Trophoblast cell (in vitro differentiated cells and primary cell): Measurements from ENCODE around the gene RIOK1.

Experiments
- DNase-seq, 2 donors: peaks; one replicate each; pipeline ENCODE4 v3.0.0-alpha.2; 2016
- H2AFZ ChIP-seq: 2 replicates; pipeline ENCODE4 v1.6.1; 2013; ENCODE audit warnings: low read length, moderate library complexity, mild to moderate bottlenecking; ENCODE audit not compliant: insufficient read depth, poor library complexity
- H2AK5ac ChIP-seq: 2 replicates; pipeline ENCODE4 v1.6.1; 2013; ENCODE audit warnings: mild to moderate bottlenecking, low read length
- H2BK120ac ChIP-seq: 2 replicates; pipeline ENCODE4 v1.6.1; 2013; ENCODE audit warnings: low read length, mild to moderate bottlenecking, moderate library complexity; ENCODE audit not compliant: insufficient read depth, poor library complexity
- H2BK12ac ChIP-seq: 2 replicates; pipeline ENCODE4 v1.6.1; 2013; ENCODE audit warnings: mild to moderate bottlenecking, low read length, moderate library complexity
- H2BK5ac ChIP-seq: 2 replicates; pipeline ENCODE4 v1.6.1; 2013; ENCODE audit warnings: low read length, low read depth, moderate library complexity, mild to moderate bottlenecking; ENCODE audit not compliant: poor library complexity
- H3K14ac ChIP-seq: 2 replicates; pipeline ENCODE4 v1.6.1; 2013; ENCODE audit warnings: mild to moderate bottlenecking, low read length
- H3K18ac ChIP-seq: 2 replicates; pipeline ENCODE4 v1.6.1; 2013; ENCODE audit warnings: mild to moderate bottlenecking, low read length
- H3K23ac ChIP-seq: 2 replicates; pipeline ENCODE4 v1.6.1; 2013; ENCODE audit warnings: low read length
- H3K27ac ChIP-seq: 2 replicates; pipeline ENCODE4 v1.5.1; 2013; ENCODE audit warnings: low read depth, mild to moderate bottlenecking, inconsistent platforms, low read length, moderate library complexity
- H3K27me3 ChIP-seq: 2 replicates; pipeline ENCODE4 v1.6.1; 2013; ENCODE audit warnings: inconsistent platforms, mild to moderate bottlenecking, low read length, moderate library complexity; ENCODE audit not compliant: insufficient read depth
- H3K36me3 ChIP-seq, 2 experiments: 1 replicate in 1 of 2; 2 replicates in 1 of 2; pipeline ENCODE4 v1.6.1; 2013; ENCODE audit warnings: low read length in 2 of 2, mild to moderate bottlenecking in 2 of 2, moderate library complexity in 1 of 2; ENCODE audit not compliant: insufficient read depth in 2 of 2, control insufficient read depth in 1 of 2
- H3K4ac ChIP-seq: 2 replicates; pipeline ENCODE4 v1.6.1; 2013; ENCODE audit warnings: low read depth, mild to moderate bottlenecking, low read length, moderate library complexity
- H3K4me1 ChIP-seq, 2 experiments: 1 replicate in 1 of 2; 2 replicates in 1 of 2; pipeline ENCODE4 v1.6.1; 2013; ENCODE audit warnings: low read length in 2 of 2, mild to moderate bottlenecking in 2 of 2, moderate library complexity in 1 of 2; ENCODE audit not compliant: insufficient read depth in 2 of 2, control insufficient read depth in 1 of 2
- H3K4me2 ChIP-seq: 2 replicates; pipeline ENCODE4 v1.6.1; 2013; ENCODE audit warnings: inconsistent platforms, mild to moderate bottlenecking, low read length, moderate library complexity
- H3K4me3 ChIP-seq: 2 replicates; pipeline ENCODE4 v1.5.1; 2013; ENCODE audit warnings: mild to moderate bottlenecking, low read depth, low read length, inconsistent platforms
- H3K79me1 ChIP-seq: one replicate; pipeline ENCODE4 v1.6.1; 2013; ENCODE audit warnings: low read length
- H3K79me2 ChIP-seq: 2 replicates; pipeline ENCODE4 v1.6.1; 2013; ENCODE audit warnings: low read length, mild to moderate bottlenecking; ENCODE audit not compliant: control insufficient read depth, insufficient read depth, poor library complexity
- H3K9ac ChIP-seq: 2 replicates; pipeline ENCODE4 v1.6.1; 2013; ENCODE audit warnings: mild to moderate bottlenecking, low read length
- H3K9me3 ChIP-seq: 2 replicates; pipeline ENCODE4 v1.6.1; 2013; ENCODE audit warnings: low read depth, mild to moderate bottlenecking, control low read depth, inconsistent platforms, low read length; ENCODE audit not compliant: insufficient read depth
- H4K12ac ChIP-seq: 2 replicates; pipeline ENCODE4 v1.6.1; 2013; ENCODE audit warnings: low read depth, mild to moderate bottlenecking, low read length, moderate library complexity
- H4K8ac ChIP-seq: 2 replicates; pipeline ENCODE4 v1.6.1; 2013; ENCODE audit warnings: low read depth, mild to moderate bottlenecking, low read length, moderate library complexity
- H4K91ac ChIP-seq: one replicate; pipeline ENCODE4 v1.6.1; 2013; ENCODE audit warnings: low read depth, mild to moderate bottlenecking, low read length, moderate library complexity
- WGBS: extraction: QIAGEN DNeasy Blood & Tissue Kit; methylation state at CpG from one replicate; pipeline ENCODE4 v1.1.7; 2013; ENCODE audit warnings: missing lambda C conversion rate; ENCODE audit not compliant: insufficient read length, insufficient coverage; ENCODE audit errors: extremely low coverage; 5-methylcytosine and 5-hydroxymethylcytosine counted together

Gene RIOK1

GRCh38 chr6:7425808-7426190, 36.2 kb downstream of the RIOK1 start:
- peak overlapping the region; percentile 39 for H3K4ac ChIP-seq
- WGBS: no CpG with 5 or more reads among the region's 39 CpGs

GRCh38 chr6:7426447-7427169, 37.0 kb downstream of the RIOK1 start:
- no peak overlapping the region for H3K9ac ChIP-seq
- no peak overlapping the region for H4K12ac ChIP-seq
- peak overlapping the region; percentile 7 for H4K8ac ChIP-seq
- no peak overlapping the region for H2AFZ ChIP-seq
- no peak overlapping the region for H3K14ac ChIP-seq
- no peaks in the 10 kb centered on the region for H3K36me3 ChIP-seq
- peak overlapping the region; percentile 43 for H3K4me2 ChIP-seq
- H3K4me1 ChIP-seq: peaks cover 5 to 6% of the 10 kb centered on the region in 2 experiments
- H3K79me2 ChIP-seq: peaks cover 3% of the 10 kb centered on the region
- H3K79me1 ChIP-seq: peaks cover 3% of the 10 kb centered on the region
- H3K4me3 ChIP-seq: no peak overlapping the region
- no peak for DNase-seq
- H3K9me3 ChIP-seq: no peaks in the 10 kb centered on the region
- H2AK5ac ChIP-seq: no peak overlapping the region
- peak overlapping the region; percentile 82 for H2BK12ac ChIP-seq
- no peak overlapping the region for H3K4ac ChIP-seq
- no peak overlapping the region for H3K23ac ChIP-seq
- H2BK5ac ChIP-seq: peak overlapping the region; percentile 74
- no CpG with 5 or more reads among the region's 16 CpGs for WGBS
- H3K27ac ChIP-seq: peak overlapping the region; percentile 77
- peak overlapping the region; percentile 30 for H2BK120ac ChIP-seq
- no peak overlapping the region for H3K18ac ChIP-seq
- no peaks in the 10 kb centered on the region for H3K27me3 ChIP-seq
- H4K91ac ChIP-seq: peak overlapping the region; percentile 46

More at GRCh38 chr6:7425808-7426190, 36.2 kb downstream of the RIOK1 start:
- Histone ChIP-seq H3K4me1 (peaks cover 2 to 6% of the 10 kb centered on the region in 2 experiments), H3K27me3 (no peaks in the 10 kb centered on the region), H3K9me3 (no peaks in the 10 kb centered on the region), H3K27ac (no peak overlapping the region), H3K18ac (peak overlapping the region; percentile 63), H4K91ac (peak overlapping the region; percentile 90), H3K4me3 (no peak overlapping the region), H2AFZ (no peak overlapping the region), H2AK5ac (peak overlapping the region; percentile 71), H2BK12ac (peak overlapping the region; percentile 86), H3K79me2 (peaks cover 3% of the 10 kb centered on the region), H3K9ac (no peak overlapping the region), H3K23ac (no peak overlapping the region), H4K8ac (no peak overlapping the region), H3K14ac (peak overlapping the region; percentile 55), H3K4me2 (no peak overlapping the region), H3K79me1 (peaks cover 3% of the 10 kb centered on the region), H3K36me3 (no peaks in the 10 kb centered on the region), H4K12ac (no peak overlapping the region), H2BK5ac (peak overlapping the region; percentile 61), H2BK120ac (peak overlapping the region; percentile 61)
- no peak for DNase-seq

GRCh38 chr6:7431313-7431673, 41.7 kb downstream of the RIOK1 start:
- Histone ChIP-seq H3K23ac (no peak overlapping the region), H3K4me2 (no peak overlapping the region), H3K27me3 (no peaks in the 10 kb centered on the region), H4K8ac (no peak overlapping the region), H3K9me3 (no peaks in the 10 kb centered on the region), H3K9ac (no peak overlapping the region), H3K79me1 (peaks cover 9% of the 10 kb centered on the region), H3K18ac (no peak overlapping the region), H2BK12ac (no peak overlapping the region), H4K12ac (no peak overlapping the region), H2AFZ (no peak overlapping the region), H3K36me3 (no peaks in the 10 kb centered on the region), H3K4ac (no peak overlapping the region), H3K79me2 (peaks cover 2% of the 10 kb centered on the region), H3K4me3 (no peak overlapping the region), H3K4me1 (peaks cover 5 to 6% of the 10 kb centered on the region in 2 experiments), H2BK5ac (no peak overlapping the region), H2AK5ac (no peak overlapping the region), H3K27ac (no peak overlapping the region), H2BK120ac (no peak overlapping the region), H3K14ac (no peak overlapping the region), H4K91ac (no peak overlapping the region)
- WGBS: no CpG with 5 or more reads among the region's 8 CpGs
- DNase-seq: no peak

GRCh38 chr6:7431674-7432390, 42.2 kb downstream of the RIOK1 start:
- no peak overlapping the region for H3K4me2 ChIP-seq
- H2AK5ac ChIP-seq: peak overlapping the region; percentile 77
- H3K4me1 ChIP-seq: peaks cover 5 to 6% of the 10 kb centered on the region in 2 experiments
- H3K79me2 ChIP-seq: peaks cover 2% of the 10 kb centered on the region
- no peak overlapping the region for H3K27ac ChIP-seq
- no peak overlapping the region for H3K23ac ChIP-seq
- H4K12ac ChIP-seq: no peak overlapping the region
- no peaks in the 10 kb centered on the region for H3K27me3 ChIP-seq
- H3K4ac ChIP-seq: no peak overlapping the region
- no peak overlapping the region for H3K4me3 ChIP-seq
- H3K79me1 ChIP-seq: peaks cover 8% of the 10 kb centered on the region
- H3K18ac ChIP-seq: peak overlapping the region; percentile 50
- H3K36me3 ChIP-seq: no peaks in the 10 kb centered on the region
- peak in 1 of 2 donors; percentile 14 for DNase-seq
- no peak overlapping the region for H3K9ac ChIP-seq
- no peak overlapping the region for H2BK5ac ChIP-seq
- no peak overlapping the region for H2AFZ ChIP-seq
- no peak overlapping the region for H4K8ac ChIP-seq
- peak overlapping the region; percentile 42 for H4K91ac ChIP-seq
- no peak overlapping the region for H2BK120ac ChIP-seq
- no CpG with 5 or more reads among the region's 24 CpGs for WGBS
- H3K14ac ChIP-seq: no peak overlapping the region
- no peaks in the 10 kb centered on the region for H3K9me3 ChIP-seq
- H2BK12ac ChIP-seq: peak overlapping the region; percentile 77
